Neuronal stem cell (in vitro differentiated cells): ENCODE results near the gene ARHGAP42.

ENCODE experiments used
- DNase-seq: peaks from one replicate; pipeline ENCODE4 v3.0.0-alpha.2; 2013; ENCODE audit warnings: low spot score
- H2AFZ ChIP-seq: one replicate; pipeline ENCODE4 v1.6.1; 2013; ENCODE audit warnings: mild to moderate bottlenecking, low read length, inconsistent platforms
- H2AK5ac ChIP-seq: 2 replicates; pipeline ENCODE4 v1.6.1; 2013; ENCODE audit warnings: low read depth, mild to moderate bottlenecking, inconsistent platforms, low read length, moderate library complexity, mixed read lengths
- H2BK120ac ChIP-seq: 2 replicates; pipeline ENCODE4 v1.6.1; 2013; ENCODE audit warnings: low read depth, mild to moderate bottlenecking, inconsistent platforms, low read length, moderate library complexity, mixed read lengths
- H2BK12ac ChIP-seq: one replicate; pipeline ENCODE4 v1.6.1; 2013; ENCODE audit warnings: low read length, inconsistent platforms
- H2BK15ac ChIP-seq: 2 replicates; pipeline ENCODE4 v1.6.1; 2013; ENCODE audit warnings: mild to moderate bottlenecking, low read length, inconsistent platforms, mixed read lengths
- H2BK5ac ChIP-seq: one replicate; pipeline ENCODE4 v1.6.1; 2013; ENCODE audit warnings: inconsistent platforms, mild to moderate bottlenecking, low read length, moderate library complexity
- H3K14ac ChIP-seq: one replicate; pipeline ENCODE4 v1.6.1; 2013; ENCODE audit warnings: low read length, inconsistent platforms
- H3K18ac ChIP-seq: 2 replicates; pipeline ENCODE4 v1.6.1; 2013; ENCODE audit warnings: low read length, inconsistent platforms
- H3K23ac ChIP-seq: 2 replicates; pipeline ENCODE4 v1.6.1; 2013; ENCODE audit warnings: low read depth, mild to moderate bottlenecking, mixed read lengths, low read length, inconsistent platforms; ENCODE audit not compliant: poor library complexity
- H3K27ac ChIP-seq: replicated peaks from 3 replicates; pipeline ENCODE4 v1.5.1; 2013; ENCODE audit warnings: low read length, inconsistent platforms
- H3K27me3 ChIP-seq, 3 experiments: 2 replicates each; pipeline ENCODE4 v1.6.1; 2013; ENCODE audit warnings: low read length in 3 of 3, mild to moderate bottlenecking in 2 of 3, inconsistent platforms in 1 of 3, low read depth in 1 of 3, mixed read lengths in 1 of 3, moderate library complexity in 1 of 3; ENCODE audit not compliant: control insufficient read depth in 3 of 3, insufficient read depth in 3 of 3
- H3K36me3 ChIP-seq, 2 donors: replicated peaks in 1 of 2; 2 replicates each; pipeline ENCODE4 v1.6.1; 2013; ENCODE audit warnings: low read length in 2 of 2; ENCODE audit not compliant: control insufficient read depth in 2 of 2, insufficient read depth in 2 of 2
- H3K4ac ChIP-seq: 2 replicates; pipeline ENCODE4 v1.6.1; 2013; ENCODE audit warnings: inconsistent platforms, mild to moderate bottlenecking, low read length, moderate library complexity
- H3K4me1 ChIP-seq, 2 donors: 1 replicate in 1 of 2; 2 replicates in 1 of 2; pipeline ENCODE4 v1.6.1; 2013; ENCODE audit warnings: low read length in 2 of 2, low read depth in 1 of 2; ENCODE audit not compliant: control insufficient read depth in 2 of 2, insufficient read depth in 1 of 2
- H3K4me2 ChIP-seq: one replicate; pipeline ENCODE4 v1.6.1; 2013; ENCODE audit warnings: mild to moderate bottlenecking, low read length, inconsistent platforms; ENCODE audit not compliant: insufficient read depth, poor library complexity, severe bottlenecking
- H3K4me3 ChIP-seq, 2 donors: 2 replicates each; pipeline ENCODE4 v1.5.1; 2013; ENCODE audit warnings: low read length in 2 of 2, mild to moderate bottlenecking in 2 of 2, inconsistent platforms in 1 of 2, moderate library complexity in 1 of 2
- H3K79me1 ChIP-seq: one replicate; pipeline ENCODE4 v1.6.1; 2013; ENCODE audit warnings: low read depth, mild to moderate bottlenecking, inconsistent platforms, low read length, moderate library complexity
- H3K9ac ChIP-seq: one replicate; pipeline ENCODE4 v1.6.1; 2013; ENCODE audit warnings: mild to moderate bottlenecking, low read depth, low read length, inconsistent platforms; ENCODE audit not compliant: poor library complexity
- H3K9me3 ChIP-seq, 2 donors: replicated peaks in 1 of 2; 2 replicates each; pipeline versions ENCODE3 to v1.6.1; 2013; ENCODE audit warnings: low read length in 2 of 2, mild to moderate bottlenecking in 2 of 2, inconsistent platforms in 1 of 2, low read depth in 1 of 2, mixed read lengths in 1 of 2, moderate library complexity in 1 of 2; ENCODE audit not compliant: control insufficient read depth in 2 of 2, insufficient read depth in 1 of 2
- H4K8ac ChIP-seq: one replicate; pipeline ENCODE4 v1.6.1; 2013; ENCODE audit warnings: low read depth, mild to moderate bottlenecking, inconsistent platforms, low read length, moderate library complexity
- H4K91ac ChIP-seq: one replicate; pipeline ENCODE4 v1.6.1; 2013; ENCODE audit warnings: low read length, low read depth, mild to moderate bottlenecking, inconsistent platforms; ENCODE audit not compliant: poor library complexity
- WGBS, 2 donors: extraction: QIAGEN DNeasy Blood & Tissue Kit; methylation state at CpG; one replicate each; pipeline ENCODE4 v1.1.7; 2013; ENCODE audit warnings: missing lambda C conversion rate in 2 of 2, mixed read lengths in 1 of 2; ENCODE audit not compliant: insufficient read length in 2 of 2, insufficient replicate concordance in 1 of 2; ENCODE audit errors: extremely low coverage in 2 of 2; 5-methylcytosine and 5-hydroxymethylcytosine counted together

The ARHGAP42 gene

DNA sequence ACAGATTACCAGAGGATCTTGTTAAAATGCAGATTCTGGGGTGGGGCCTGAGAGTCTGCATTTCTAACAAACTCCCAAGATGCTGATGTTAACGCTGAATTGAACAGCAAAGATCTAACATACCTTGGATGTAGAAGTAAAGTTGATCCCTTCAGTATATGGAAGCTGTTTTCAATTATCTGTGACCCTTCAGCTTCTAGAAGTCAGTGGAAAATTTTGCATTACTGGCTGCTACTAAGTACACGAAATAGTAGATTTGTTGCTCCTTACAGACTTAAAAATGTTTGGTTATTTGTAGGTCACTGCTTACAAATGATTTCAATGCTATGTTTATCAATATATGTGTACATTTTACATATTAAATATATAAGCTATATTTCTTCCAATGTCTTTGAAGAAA is 107.4 kb downstream of the ARHGAP42 start:
- H4K8ac ChIP-seq: no peak overlapping the region
- WGBS, 2 donors: no CpG with 5 or more reads among the region's 2 CpGs
- H3K27me3 ChIP-seq: no peaks in the 10 kb centered on the region
- peaks cover 2 to 8% of the 10 kb centered on the region in 2 donors for H3K4me1 ChIP-seq
- H3K23ac ChIP-seq: no peak overlapping the region
- no peak overlapping the region for H2BK12ac ChIP-seq
- no peaks in the 10 kb centered on the region for H3K36me3 ChIP-seq
- no peak overlapping the region for H3K9ac ChIP-seq
- H2BK5ac ChIP-seq: no peak overlapping the region
- no peak overlapping the region for H3K14ac ChIP-seq
- H3K18ac ChIP-seq: no peak overlapping the region
- H4K91ac ChIP-seq: no peak overlapping the region
- no peak overlapping the region for H3K4ac ChIP-seq
- H3K27ac ChIP-seq: no peak overlapping the region
- no peak overlapping the region for H2BK120ac ChIP-seq
- H3K4me3 ChIP-seq: no peak overlapping the region
- DNase-seq: no peak
- peaks cover 0 to 1% of the 10 kb centered on the region in 2 donors for H3K9me3 ChIP-seq
- H2AFZ ChIP-seq: no peak overlapping the region
- no peaks in the 10 kb centered on the region for H3K79me1 ChIP-seq
- H2AK5ac ChIP-seq: no peak overlapping the region
- H3K4me2 ChIP-seq: no peak overlapping the region
- H2BK15ac ChIP-seq: no peak overlapping the region

- no peak overlapping the region for H3K14ac ChIP-seq
- no peak overlapping the region for H3K18ac ChIP-seq
- no peaks in the 10 kb centered on the region for H3K36me3 ChIP-seq
- H3K23ac ChIP-seq: no peak overlapping the region
- no peak overlapping the region for H4K91ac ChIP-seq
- no peak overlapping the region for H4K8ac ChIP-seq
- H2AFZ ChIP-seq: no peak overlapping the region
- no peaks in the 10 kb centered on the region for H3K4me1 ChIP-seq
- H2BK120ac ChIP-seq: no peak overlapping the region
- H3K4me3 ChIP-seq: no peak overlapping the region
- no peak overlapping the region for H3K9ac ChIP-seq
- H3K9me3 ChIP-seq: no peaks in the 10 kb centered on the region
- H3K4ac ChIP-seq: no peak overlapping the region
- no peak overlapping the region for H2BK5ac ChIP-seq
- H3K27ac ChIP-seq: no peak overlapping the region
- H3K4me2 ChIP-seq: no peak overlapping the region
- H2BK15ac ChIP-seq: no peak overlapping the region
- WGBS, 2 donors: 100% methylated on average over 1 of the region's 3 CpGs
- H2BK12ac ChIP-seq: no peak overlapping the region
- DNase-seq: no peak
- H2AK5ac ChIP-seq: no peak overlapping the region
- no peaks in the 10 kb centered on the region for H3K79me1 ChIP-seq
- H3K27me3 ChIP-seq: no peaks in the 10 kb centered on the region
Measured at GRCh38 chr11:100799445-100799844, 112.4 kb downstream of the ARHGAP42 start.

- Histone ChIP-seq H2BK5ac (no peak overlapping the region), H3K14ac (no peak overlapping the region), H4K91ac (no peak overlapping the region), H3K27me3 (no peaks in the 10 kb centered on the region), H3K23ac (no peak overlapping the region), H2BK12ac (no peak overlapping the region), H2AFZ (no peak overlapping the region), H3K4me3 (no peak overlapping the region), H2BK15ac (no peak overlapping the region), H3K9ac (no peak overlapping the region), H3K4ac (no peak overlapping the region), H3K27ac (no peak overlapping the region), H4K8ac (no peak overlapping the region), H2BK120ac (no peak overlapping the region), H3K18ac (no peak overlapping the region), H3K9me3 (no peaks in the 10 kb centered on the region), H3K79me1 (no peaks in the 10 kb centered on the region), H2AK5ac (no peak overlapping the region), H3K36me3 (no peaks in the 10 kb centered on the region), H3K4me1 (no peaks in the 10 kb centered on the region), H3K4me2 (no peak overlapping the region)
- 100% methylated on average over 1 of the region's 2 CpGs; no CpG with 5 or more reads in 1 of the 2 donors for WGBS, 2 donors
- DNase-seq: no peak
Measured at GRCh38 chr11:100800202-100800601, 113.1 kb downstream of the ARHGAP42 start.

DNA sequence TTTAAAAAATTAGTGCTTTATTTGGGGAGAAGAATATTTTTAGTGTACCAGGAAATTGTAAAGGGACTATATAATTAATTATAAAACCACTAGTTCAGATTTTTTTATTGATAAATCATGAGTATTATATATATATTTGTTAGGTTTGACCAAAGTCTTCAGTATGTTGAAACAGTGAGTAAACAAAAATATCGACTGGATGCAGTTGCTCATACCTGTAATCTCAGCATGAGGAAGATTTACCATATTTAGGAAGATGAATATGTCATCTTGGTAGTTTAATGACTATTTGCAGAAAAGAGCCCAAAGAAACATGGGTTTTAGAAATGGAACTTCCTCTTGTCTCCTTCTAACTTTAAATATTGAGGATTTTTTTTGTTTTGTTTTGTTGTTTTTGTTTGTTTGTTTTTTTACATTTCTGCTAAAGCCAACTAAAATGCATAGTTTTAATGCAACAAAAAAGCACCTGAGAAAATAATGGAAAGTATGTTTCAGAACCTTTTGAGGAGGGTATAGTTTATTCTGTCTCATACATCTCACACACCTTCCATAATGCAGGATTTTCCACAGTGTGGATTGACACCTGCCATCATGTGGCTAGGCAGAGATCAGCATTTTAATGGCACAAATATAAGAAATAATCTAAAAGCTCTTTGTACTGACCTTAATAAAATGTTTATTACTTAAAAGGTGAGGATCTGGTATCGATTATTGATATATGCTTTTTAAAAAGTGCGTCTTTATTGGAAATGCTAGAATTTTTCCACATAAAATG is 114.3 kb downstream of the ARHGAP42 start:
- Histone ChIP-seq H3K36me3 (no peaks in the 10 kb centered on the region), H2BK12ac (no peak overlapping the region), H2BK120ac (no peak overlapping the region), H2AFZ (no peak overlapping the region), H3K27ac (no peak overlapping the region), H3K9ac (no peak overlapping the region), H2BK15ac (no peak overlapping the region), H4K8ac (no peak overlapping the region), H3K14ac (no peak overlapping the region), H2BK5ac (no peak overlapping the region), H3K79me1 (no peaks in the 10 kb centered on the region), H3K9me3 (no peaks in the 10 kb centered on the region), H3K4ac (no peak overlapping the region), H3K4me3 (no peak overlapping the region), H2AK5ac (no peak overlapping the region), H3K4me2 (no peak overlapping the region), H3K18ac (no peak overlapping the region), H3K4me1 (no peaks in the 10 kb centered on the region), H4K91ac (no peak overlapping the region), H3K23ac (no peak overlapping the region), H3K27me3 (no peaks in the 10 kb centered on the region)
- DNase-seq: no peak
- no CpG with 5 or more reads among the region's 3 CpGs for WGBS, 2 donors
